Measurements from ENCODE around the gene FAM234B.

- TF ChIP-seq EZH2phosphoT487 (IDR thresholded peaks at IDR 0.05; ENCODE audit: borderline replicate concordance) (no peak), CTCF (conservative IDR thresholded peaks at IDR 0.05; ENCODE audit: low read length) (no peak)
Measured at GRCh38 chr12:13028825-13029570, 15.2 kb upstream of the FAM234B start.
